ENCODE data around the gene ARHGAP27. TPM values are rescaled to one million over a fixed set of nuclear protein-coding genes. Genes with fewer than 3 reads are reported as not detected.

Gene ARHGAP27
- total and polyA plus RNA-seq, 2 of the 4 experiments (the other 2 are of a cell fraction), result under 0.01 to 0.89 TPM

DNA sequence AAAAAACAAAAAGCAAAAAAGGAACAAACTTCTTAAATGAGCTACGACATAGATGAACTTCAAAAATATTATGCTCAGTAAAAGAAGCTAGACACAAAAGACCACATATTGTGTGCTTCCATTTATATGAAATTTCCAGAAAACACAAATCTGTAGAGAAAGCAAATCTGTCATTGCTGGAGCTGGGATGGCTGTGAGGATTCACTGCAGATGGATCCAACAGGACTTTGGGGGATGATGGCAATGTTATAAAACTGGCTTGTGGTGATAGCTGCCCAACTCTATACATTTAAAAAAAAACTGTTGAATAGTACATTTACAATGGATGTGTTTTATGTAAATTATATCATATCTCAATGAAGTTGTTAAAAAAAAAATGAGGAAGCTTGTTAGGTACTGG is 63.2 kb downstream of the ARHGAP27 start:
- peak overlapping the region; percentile 37; the same call in 1 of the 2 replicates for H3K56ac ChIP-seq (ENCODE audit: extremely low read depth, insufficient read depth, low read length)
- ChIA-PET CTCF (interaction anchor here (0.6 kb wide), 1 partner anchor 19 kb away, joined by 3 read pairs; no protein-coding TSS in a partner anchor), POLR2A (ENCODE audit: unreplicated experiment) (interaction anchor here (0.6 kb wide), 1 partner anchor 9 kb away, joined by 3 read pairs; no protein-coding TSS in a partner anchor)
- ATAC-seq (ENCODE audit: low read depth) (no peak), DNase-seq (no peak)
- H4K8ac ChIP-seq (ENCODE audit: low read depth in 2 of 2, low read length in 2 of 2), result peak overlapping the region; percentile 85 to 86
- peak overlapping the region; percentile 71 for H2AK5ac ChIP-seq (ENCODE audit: low read depth, low read length)
- peak overlapping the region; percentile 79; the same call in 1 of the 2 replicates for H3K23ac ChIP-seq (ENCODE audit: low read depth, low read length)
- no TSS peak for BruUV-seq (replicated peaks)
- peak overlapping the region; percentile 92 for H3K27ac ChIP-seq (ENCODE audit: insufficient read depth, low read length)
- in situ Hi-C loops (cut with MboI; ENCODE audit: low sequenced_read_pairs) (no loop called here), intact Hi-C loops (cut with micrococcal nuclease) (loop anchor here (2.0 kb wide), 1 partner anchor 53 kb away; the partner anchor contains the start of gene MAP3K14), dilution Hi-C loops (cut with HindIII; ENCODE audit: low sequenced_read_pairs, unreplicated experiment) (no loop called here)
- H3K4me3 ChIP-seq (ENCODE audit: insufficient read depth, low read depth, low read length), result no peak overlapping the region
- H3K9me3 ChIP-seq (ENCODE audit: control insufficient read depth, insufficient read depth, low read length), result no peaks in the 10 kb centered on the region
- H3K4me1 ChIP-seq (ENCODE audit: control insufficient read depth, insufficient read depth, low read length), result peaks cover 41% of the 10 kb centered on the region
- H4K5ac ChIP-seq (ENCODE audit: low read depth, low read length), result peak overlapping the region; percentile 91
- peak overlapping the region; percentile 91 for H2BK120ac ChIP-seq (ENCODE audit: low read depth, low read length)
- peak overlapping the region; percentile 54 for H3K9ac ChIP-seq (ENCODE audit: low read depth, low read length)
- peak overlapping the region; percentile 69 for H3K14ac ChIP-seq (replicated peaks; ENCODE audit: low read depth, low read length)
- H3K27me3 ChIP-seq (ENCODE audit: control insufficient read depth, insufficient read depth, low read length), result no peaks in the 10 kb centered on the region
- H3K4ac ChIP-seq (ENCODE audit: low read depth, low read length), result peak overlapping the region; percentile 88
- H3K79me1 ChIP-seq (ENCODE audit: low read depth in 1 of 2, low read length in 2 of 2), result peaks cover 0 to 15% of the 10 kb centered on the region in 2 experiments; a peak in 1 of 4 replicates
- H4K91ac ChIP-seq (ENCODE audit: insufficient read depth, low read depth, low read length), result peak overlapping the region; percentile 94
- H3K36me3 ChIP-seq (ENCODE audit: control insufficient read depth, insufficient read depth, low read length), result no peaks in the 10 kb centered on the region
- peaks cover 20% of the 10 kb centered on the region for H3K9me1 ChIP-seq (ENCODE audit: insufficient read depth, low read length)
- no peaks in the 10 kb centered on the region for H4K20me1 ChIP-seq (ENCODE audit: insufficient read depth, low read length)
- peak overlapping the region; percentile 83 for H2BK5ac ChIP-seq (ENCODE audit: low read depth, low read length, poor library complexity, severe bottlenecking)
- H3K18ac ChIP-seq (ENCODE audit: low read depth, low read length), result peak overlapping the region; percentile 95
- TF ChIP-seq RAD21 (IDR thresholded peaks at IDR 0.05; ENCODE audit: low read length) (no peak), MAFK (IDR thresholded peaks at IDR 0.05; ENCODE audit: low read depth, low read length) (no peak), USF2 (IDR thresholded peaks at IDR 0.05; ENCODE audit: low read depth, low read length) (no peak), ELK1 (IDR thresholded peaks at IDR 0.05; ENCODE audit: borderline replicate concordance, low read depth, low read length) (no peak), CEBPB (IDR thresholded peaks at IDR 0.05; ENCODE audit: low read depth, low read length) (no peak), MXI1 (IDR thresholded peaks at IDR 0.05; ENCODE audit: borderline replicate concordance, low read depth, low read length) (no peak), FOS (IDR thresholded peaks at IDR 0.05; ENCODE audit: low read depth, low read length) (no peak), MAZ (IDR thresholded peaks at IDR 0.05; ENCODE audit: borderline replicate concordance, low read depth, low read length) (no peak), SMC3 (IDR thresholded peaks at IDR 0.05; ENCODE audit: low read depth, low read length) (no peak), BHLHE40 (IDR thresholded peaks at IDR 0.05; ENCODE audit: low read depth, low read length) (no peak), RFX5 (IDR thresholded peaks at IDR 0.05; ENCODE audit: low read depth, low read length) (no peak), POLR2A (IDR thresholded peaks at IDR 0.05; ENCODE audit: low read depth, low read length) (no peak), RCOR1 (IDR thresholded peaks at IDR 0.05; ENCODE audit: insufficient replicate concordance, low read length) (no peak), CHD1 (IDR thresholded peaks at IDR 0.05; ENCODE audit: low read depth, low read length) (no peak), NFE2L2 (IDR thresholded peaks at IDR 0.05; ENCODE audit: low read depth, low read length) (no peak)
- TF ChIP-seq, protein P1, sequence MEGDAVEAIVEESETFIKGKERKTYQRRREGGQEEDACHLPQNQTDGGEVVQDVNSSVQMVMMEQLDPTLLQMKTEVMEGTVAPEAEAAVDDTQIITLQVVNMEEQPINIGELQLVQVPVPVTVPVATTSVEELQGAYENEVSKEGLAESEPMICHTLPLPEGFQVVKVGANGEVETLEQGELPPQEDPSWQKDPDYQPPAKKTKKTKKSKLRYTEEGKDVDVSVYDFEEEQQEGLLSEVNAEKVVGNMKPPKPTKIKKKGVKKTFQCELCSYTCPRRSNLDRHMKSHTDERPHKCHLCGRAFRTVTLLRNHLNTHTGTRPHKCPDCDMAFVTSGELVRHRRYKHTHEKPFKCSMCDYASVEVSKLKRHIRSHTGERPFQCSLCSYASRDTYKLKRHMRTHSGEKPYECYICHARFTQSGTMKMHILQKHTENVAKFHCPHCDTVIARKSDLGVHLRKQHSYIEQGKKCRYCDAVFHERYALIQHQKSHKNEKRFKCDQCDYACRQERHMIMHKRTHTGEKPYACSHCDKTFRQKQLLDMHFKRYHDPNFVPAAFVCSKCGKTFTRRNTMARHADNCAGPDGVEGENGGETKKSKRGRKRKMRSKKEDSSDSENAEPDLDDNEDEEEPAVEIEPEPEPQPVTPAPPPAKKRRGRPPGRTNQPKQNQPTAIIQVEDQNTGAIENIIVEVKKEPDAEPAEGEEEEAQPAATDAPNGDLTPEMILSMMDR (conservative IDR thresholded peaks at IDR 0.05; ENCODE audit: low read depth, low read length), result no peak
- peak overlapping the region; percentile 88 for H2BK20ac ChIP-seq (ENCODE audit: low read depth, low read length)
- H2AFZ ChIP-seq (replicated peaks; ENCODE audit: low read length, poor library complexity), result no peak overlapping the region
- H2BK15ac ChIP-seq (ENCODE audit: low read depth, low read length), result peak overlapping the region; percentile 82; the same call in 2 of the 3 replicates
- WGBS, 2 experiments (ENCODE audit: extremely low coverage in 2 of 2, insufficient read length in 1 of 2), result no CpG with 5 or more reads among the region's 1 CpG
- no peak overlapping the region for H2AK9ac ChIP-seq (replicated peaks; ENCODE audit: low read depth, low read length, poor library complexity)
- H3K4me2 ChIP-seq (ENCODE audit: low read depth, low read length), result no peak overlapping the region; the same call in 1 of the 2 replicates

Data from IMR-90 (cell line).